Karpas-422 (cell line): ENCODE data around the gene TK1. TPM values are rescaled to one million over a fixed set of nuclear protein-coding genes. Genes with fewer than 3 reads are reported as not detected.
A peak's percentile ranks its signal among the peaks of the same experiment; 100 is the strongest.

Experiments
- DNase-seq: peaks from one replicate; pipeline ENCODE4 v3.0.0-alpha.2; 2015
- H2AFZ ChIP-seq: fragments of 200-600 bp; sonication (generic); 2 replicates; pipeline ENCODE4 v1.6.1; 2014; ENCODE audit warnings: antibody characterized with exemption, low read length, mixed read lengths
- H3K27ac ChIP-seq: fragments of 200-600 bp; sonication (generic); 2 replicates; pipeline ENCODE4 v1.5.1; 2014; ENCODE audit warnings: mild to moderate bottlenecking, low read length, moderate library complexity
- H3K27me3 ChIP-seq: fragments of 200-600 bp; sonication (generic); 2 replicates; pipeline ENCODE4 v1.6.1; 2014; ENCODE audit warnings: low read length, mixed read lengths
- H3K36me3 ChIP-seq: fragments of 200-600 bp; sonication (generic); 2 replicates; pipeline ENCODE4 v1.6.1; 2014; ENCODE audit warnings: low read length, mixed read lengths; ENCODE audit not compliant: insufficient read depth
- H3K4me1 ChIP-seq: fragments of 200-600 bp; sonication (generic); 2 replicates; pipeline ENCODE4 v1.6.1; 2014; ENCODE audit warnings: mild to moderate bottlenecking, low read length, mixed read lengths
- H3K4me2 ChIP-seq: fragments of 200-600 bp; sonication (generic); 2 replicates; pipeline ENCODE4 v1.6.1; 2014; ENCODE audit warnings: low read length, low read depth, mild to moderate bottlenecking; ENCODE audit not compliant: poor library complexity, severe bottlenecking
- H3K4me3 ChIP-seq: fragments of 200-600 bp; sonication (generic); 2 replicates; pipeline ENCODE4 v1.5.1; 2014; ENCODE audit warnings: mild to moderate bottlenecking, antibody characterized with exemption, low read length, mixed read lengths
- H3K79me2 ChIP-seq: fragments of 200-600 bp; sonication (generic); 2 replicates; pipeline ENCODE4 v1.6.1; 2014; ENCODE audit warnings: mild to moderate bottlenecking, low read length, mixed read lengths
- H3K9ac ChIP-seq: fragments of 200-600 bp; sonication (generic); 2 replicates; pipeline ENCODE4 v1.6.0; 2014; ENCODE audit warnings: low read length
- H3K9me2 ChIP-seq: fragments of 200-600 bp; sonication (generic), shearing (Covaris generic); replicated peaks from 2 replicates; pipeline ENCODE4 v1.6.0; 2014; ENCODE audit warnings: mild to moderate bottlenecking, low read length, moderate library complexity; ENCODE audit not compliant: insufficient read depth
- H3K9me3 ChIP-seq: fragments of 300-700, 200-600 bp; sonication (generic); 2 replicates; pipeline ENCODE4 v1.6.1; 2014; ENCODE audit warnings: low read length, mixed read lengths
- H4K20me1 ChIP-seq: fragments of 200-600 bp; sonication (generic); 2 replicates; pipeline ENCODE4 v1.6.1; 2014; ENCODE audit warnings: mild to moderate bottlenecking, antibody characterized with exemption, low read length, low read depth; ENCODE audit not compliant: insufficient read depth
- small RNA-seq: library from RNA; depleted of rRNA; stranded (forward); fragments of <200 nt; gene quantifications from one replicate; pipeline ENCODE3, GENCODE V24; 2014
- total RNA-seq: library from RNA; depleted of rRNA; stranded (reverse); fragments of >200 nt; shearing (Covaris generic); gene quantifications from 2 replicates; pipeline ENCODE4 v1.2.3, GENCODE V29; 2014; ENCODE audit warnings: low replicate concordance; rRNA removed

Gene TK1
- total RNA-seq, 1 experiment from 2014 or later = 22.7 TPM

DNA sequence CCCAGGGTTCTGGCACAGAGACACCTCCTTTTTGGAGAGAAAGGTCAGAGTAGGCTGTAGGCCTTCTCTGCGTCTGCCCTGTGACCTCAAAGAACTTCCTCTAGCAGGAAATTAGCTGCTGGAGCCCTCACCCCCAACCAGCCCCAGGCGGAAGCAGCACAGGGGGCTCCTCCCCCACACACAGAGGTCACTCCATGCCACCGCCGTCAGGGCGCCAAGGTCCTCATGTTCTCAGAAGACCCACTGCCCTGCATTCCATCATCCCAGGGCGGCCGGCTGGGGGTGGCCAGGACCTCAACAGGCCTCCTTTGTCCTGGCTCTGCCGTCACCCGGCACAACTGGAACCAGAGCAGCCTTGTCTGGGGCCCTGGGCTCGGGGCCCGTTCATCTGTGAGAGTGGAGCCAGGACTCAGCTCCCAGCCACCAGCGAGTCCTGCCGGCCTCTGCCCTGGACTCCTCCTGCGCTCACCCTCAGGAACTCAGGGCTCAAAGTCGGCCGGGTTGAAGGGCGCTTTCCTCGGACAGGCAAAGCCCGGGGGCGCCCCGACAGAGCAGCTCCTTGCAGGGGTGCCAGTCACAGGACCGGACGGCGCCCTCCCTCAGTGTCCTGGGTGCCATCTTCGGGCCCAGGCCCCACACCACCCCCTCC is 59.5 kb downstream of the TK1 start:
- peaks cover 76% of the 10 kb centered on the region for H3K4me1 ChIP-seq
- peaks cover 13% of the 10 kb centered on the region for H3K36me3 ChIP-seq
- peak overlapping the region; percentile 98 for H3K4me2 ChIP-seq
- peak overlapping the region; percentile 88 for H3K4me3 ChIP-seq
- no peak overlapping the region for H2AFZ ChIP-seq
- peaks cover 6% of the 10 kb centered on the region; the same call in 1 of the 2 replicates for H4K20me1 ChIP-seq
- H3K79me2 ChIP-seq = peaks cover 56% of the 10 kb centered on the region
- no peaks in the 10 kb centered on the region for H3K9me3 ChIP-seq
- DNase-seq = peak; percentile 93
- no peaks in the 10 kb centered on the region for H3K27me3 ChIP-seq
- H3K27ac ChIP-seq = peak overlapping the region; percentile 92
- H3K9ac ChIP-seq = peak overlapping the region; percentile 96
- H3K9me2 ChIP-seq = no peaks in the 10 kb centered on the region

DNA sequence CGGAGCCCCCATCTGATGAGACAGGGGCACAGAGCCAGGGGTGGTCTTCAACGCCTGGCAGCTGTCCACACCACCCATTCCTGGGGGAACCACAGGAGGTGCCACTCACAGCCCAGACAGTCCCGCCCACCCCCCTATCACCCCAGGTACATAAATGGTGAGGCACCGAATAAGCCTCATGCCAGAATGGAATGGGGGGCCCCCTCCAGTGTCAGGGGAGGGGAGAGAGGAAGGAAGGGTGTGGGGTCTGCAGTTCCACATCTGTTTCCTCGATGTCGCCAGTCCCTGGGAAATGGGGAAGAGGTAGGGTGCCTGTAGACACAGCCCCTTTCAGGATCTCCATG is 60.0 kb downstream of the TK1 start:
- H3K9ac ChIP-seq = peak overlapping the region; percentile 96
- peaks cover 6% of the 10 kb centered on the region; the same call in 1 of the 2 replicates for H4K20me1 ChIP-seq
- H3K9me2 ChIP-seq = no peaks in the 10 kb centered on the region
- peaks cover 15% of the 10 kb centered on the region for H3K36me3 ChIP-seq
- peaks cover 72% of the 10 kb centered on the region for H3K4me1 ChIP-seq
- H3K27ac ChIP-seq = peak overlapping the region; percentile 92
- H3K4me2 ChIP-seq = peak overlapping the region; percentile 98
- no peaks in the 10 kb centered on the region for H3K9me3 ChIP-seq
- H3K79me2 ChIP-seq = peaks cover 55% of the 10 kb centered on the region
- peak overlapping the region; percentile 88 for H3K4me3 ChIP-seq
- H2AFZ ChIP-seq = no peak overlapping the region
- no peaks in the 10 kb centered on the region for H3K27me3 ChIP-seq
- peak; percentile 68 for DNase-seq

DNA sequence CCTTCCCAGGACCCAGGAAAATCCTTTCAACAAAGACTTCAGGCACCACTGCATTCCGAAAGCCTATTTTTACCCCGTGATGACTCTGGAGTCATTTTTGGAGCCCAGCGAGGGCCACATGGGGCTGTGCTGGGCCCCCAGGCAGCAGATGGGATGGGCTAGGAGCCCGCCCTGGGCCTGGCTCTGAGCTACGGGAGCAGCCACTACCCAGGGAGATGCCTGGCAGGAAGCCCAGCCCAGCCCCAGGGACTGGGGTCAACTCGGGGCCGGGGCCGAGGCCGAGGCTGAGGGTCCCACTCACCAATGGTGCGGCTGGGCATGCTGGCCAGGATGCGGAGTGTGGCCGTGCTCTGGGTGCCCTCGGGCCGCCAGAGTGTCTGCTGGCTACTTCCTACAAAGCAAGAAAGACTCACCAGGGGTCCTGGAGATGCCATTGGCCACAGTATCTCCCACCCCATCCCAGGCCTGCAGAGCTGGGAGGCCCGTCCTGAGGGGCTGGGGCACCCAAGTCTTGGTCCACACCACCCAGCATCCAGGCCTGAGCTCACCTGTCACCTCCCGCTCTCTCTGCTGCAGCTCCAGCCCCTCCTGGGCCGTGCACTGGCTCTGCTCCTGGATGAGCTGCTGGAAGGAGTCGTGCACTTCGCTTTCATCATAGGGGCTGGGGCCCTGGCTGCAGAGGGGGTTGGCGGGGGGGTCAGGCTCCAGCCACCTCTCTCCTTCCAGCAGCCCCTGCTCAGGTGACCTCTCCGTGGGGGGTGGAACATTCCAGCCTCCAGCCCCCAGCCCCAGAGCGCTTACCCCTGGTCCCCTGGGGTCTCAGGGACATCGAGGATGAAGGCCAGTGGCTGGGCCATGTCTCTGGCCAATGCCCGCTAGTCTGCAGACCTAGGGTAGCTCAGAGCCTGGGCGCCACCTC is 60.6 kb downstream of the TK1 start:
- Histone ChIP-seq H3K9me2 (no peaks in the 10 kb centered on the region), H3K4me1 (peaks cover 72% of the 10 kb centered on the region), H3K9me3 (no peaks in the 10 kb centered on the region), H3K27ac (peak overlapping the region; percentile 92), H3K27me3 (no peaks in the 10 kb centered on the region), H3K4me2 (peak overlapping the region; percentile 98), H3K4me3 (peak overlapping the region; percentile 88), H3K9ac (peak overlapping the region; percentile 96), H2AFZ (no peak overlapping the region), H3K79me2 (peaks cover 49% of the 10 kb centered on the region), H4K20me1 (peaks cover 6% of the 10 kb centered on the region; the same call in 1 of the 2 replicates), H3K36me3 (peaks cover 15% of the 10 kb centered on the region)
- peak; percentile 79 for DNase-seq

GRCh38 chr17:78125138-78125913 is 61.5 kb downstream of the TK1 start:
- DNase-seq = peak; percentile 87
- Histone ChIP-seq H3K9me3 (no peaks in the 10 kb centered on the region), H3K27me3 (no peaks in the 10 kb centered on the region), H3K36me3 (peaks cover 15% of the 10 kb centered on the region), H3K4me1 (peaks cover 64% of the 10 kb centered on the region), H3K27ac (peak overlapping the region; percentile 92), H3K4me3 (peak overlapping the region; percentile 88), H3K9me2 (no peaks in the 10 kb centered on the region), H4K20me1 (peaks cover 6% of the 10 kb centered on the region; the same call in 1 of the 2 replicates), H2AFZ (no peak overlapping the region), H3K4me2 (peak overlapping the region; percentile 98), H3K79me2 (peaks cover 43% of the 10 kb centered on the region), H3K9ac (peak overlapping the region; percentile 96)

DNA sequence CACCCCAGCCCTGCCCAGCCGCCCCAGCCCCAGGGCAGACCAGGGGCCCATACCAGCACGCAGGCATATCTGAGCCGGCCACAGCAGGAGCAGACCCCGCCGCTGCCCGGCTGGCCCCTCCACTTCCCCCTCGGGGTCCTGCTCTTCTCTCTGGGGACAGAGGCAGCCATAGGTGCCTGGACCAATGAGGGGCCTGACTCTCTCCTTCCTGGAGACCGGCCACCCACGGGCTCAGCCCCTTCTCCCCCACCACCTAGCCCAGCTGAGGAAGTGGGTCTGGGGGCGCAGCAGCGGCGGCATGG is 62.1 kb downstream of the TK1 start:
- Histone ChIP-seq H3K27ac (peak overlapping the region; percentile 92), H3K9me3 (no peaks in the 10 kb centered on the region), H3K27me3 (no peaks in the 10 kb centered on the region), H3K36me3 (peaks cover 15% of the 10 kb centered on the region), H3K4me2 (peak overlapping the region; percentile 98), H4K20me1 (peaks cover 6% of the 10 kb centered on the region; the same call in 1 of the 2 replicates), H3K4me1 (peaks cover 58% of the 10 kb centered on the region), H3K9ac (peak overlapping the region; percentile 96), H3K4me3 (peak overlapping the region; percentile 88), H3K9me2 (no peaks in the 10 kb centered on the region), H2AFZ (no peak overlapping the region), H3K79me2 (peaks cover 43% of the 10 kb centered on the region)
- no peak for DNase-seq

Small RNAs within 50 kb of the gene (small RNA-seq; reads per million reads assigned to genes)
- gene AC087645.1 = not detected

Other genes with a start within 250 kb of the TK1 start
- not detected in 2 replicates for gene TNRC6C, start 228.3 kb downstream of the TK1 start, total RNA-seq
- 70.7 and 179 TPM in 2 replicates for gene TMC6, start 58.3 kb downstream of the TK1 start, total RNA-seq
- 57.9 and 113 TPM in 2 replicates for gene TMC8, start 56.3 kb downstream of the TK1 start, total RNA-seq
- not detected in 2 replicates for gene C17orf99, start 40.7 kb downstream of the TK1 start, total RNA-seq
- 31.9 and 33.6 TPM in 2 replicates for gene SYNGR2, start 18.5 kb downstream of the TK1 start, total RNA-seq
- 94.3 and 104 TPM in 2 replicates for gene AFMID, start 310 bp upstream of the TK1 start, total RNA-seq
- 45.4 and 46.8 TPM in 2 replicates for gene BIRC5, start 27.2 kb upstream of the TK1 start, total RNA-seq
- gene TMEM235, start 44.6 kb upstream of the TK1 start, total RNA-seq = not detected in 2 replicates
- gene SOCS3, start 173.0 kb upstream of the TK1 start, total RNA-seq = not detected in 2 replicates
- gene PGS1, start 191.6 kb upstream of the TK1 start, total RNA-seq = 15.9 and 33.3 TPM in 2 replicates